ENCODE data around the gene XPNPEP2. TPM values are rescaled to one million over a fixed set of nuclear protein-coding genes. Genes with fewer than 3 reads are reported as not detected.

XPNPEP2 gene
- total RNA-seq, 1 experiment from 2014 or later: not detected

GRCh38 chrX:129743821-129744220, 5.0 kb downstream of the XPNPEP2 start:
- Histone ChIP-seq H3K9me2 (ENCODE audit: insufficient read depth) (no peaks in the 10 kb centered on the region), H3K4me3 (no peak overlapping the region), H3K36me3 (ENCODE audit: low read depth) (no peaks in the 10 kb centered on the region), H3K79me2 (ENCODE audit: low read depth) (no peaks in the 10 kb centered on the region), H3K4me1 (replicated peaks; ENCODE audit: insufficient read depth) (peaks cover 9% of the 10 kb centered on the region; the same call in 1 of the 2 replicates), H3K4me2 (no peak overlapping the region), H3F3A (ENCODE audit: insufficient read depth, low read depth) (peaks cover 6% of the 10 kb centered on the region; the same call in 1 of the 2 replicates), H2AFZ (no peak overlapping the region), H3K27me3 (ENCODE audit: insufficient read depth, low read depth) (no peaks in the 10 kb centered on the region), H3K27ac (no peak overlapping the region), H4K20me1 (ENCODE audit: insufficient read depth) (no peaks in the 10 kb centered on the region), H3K9me3 (ENCODE audit: insufficient read depth, low read depth) (no peaks in the 10 kb centered on the region)
- CTCF ChIA-PET: interaction anchor here (0.6 kb wide), 1 partner anchor 66 kb away, joined by 7 read pairs; no protein-coding TSS in a partner anchor
- DNase-seq: no peak
- intact Hi-C loops (cut with micrococcal nuclease; ENCODE audit: unreplicated experiment): no loop called here
- TF ChIP-seq EZH2 (IDR thresholded peaks at IDR 0.05; ENCODE audit: low read depth): no peak
- TF ChIP-seq, protein P1, sequence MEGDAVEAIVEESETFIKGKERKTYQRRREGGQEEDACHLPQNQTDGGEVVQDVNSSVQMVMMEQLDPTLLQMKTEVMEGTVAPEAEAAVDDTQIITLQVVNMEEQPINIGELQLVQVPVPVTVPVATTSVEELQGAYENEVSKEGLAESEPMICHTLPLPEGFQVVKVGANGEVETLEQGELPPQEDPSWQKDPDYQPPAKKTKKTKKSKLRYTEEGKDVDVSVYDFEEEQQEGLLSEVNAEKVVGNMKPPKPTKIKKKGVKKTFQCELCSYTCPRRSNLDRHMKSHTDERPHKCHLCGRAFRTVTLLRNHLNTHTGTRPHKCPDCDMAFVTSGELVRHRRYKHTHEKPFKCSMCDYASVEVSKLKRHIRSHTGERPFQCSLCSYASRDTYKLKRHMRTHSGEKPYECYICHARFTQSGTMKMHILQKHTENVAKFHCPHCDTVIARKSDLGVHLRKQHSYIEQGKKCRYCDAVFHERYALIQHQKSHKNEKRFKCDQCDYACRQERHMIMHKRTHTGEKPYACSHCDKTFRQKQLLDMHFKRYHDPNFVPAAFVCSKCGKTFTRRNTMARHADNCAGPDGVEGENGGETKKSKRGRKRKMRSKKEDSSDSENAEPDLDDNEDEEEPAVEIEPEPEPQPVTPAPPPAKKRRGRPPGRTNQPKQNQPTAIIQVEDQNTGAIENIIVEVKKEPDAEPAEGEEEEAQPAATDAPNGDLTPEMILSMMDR (conservative IDR thresholded peaks at IDR 0.05): no peak
- no TSS peak for BruUV-seq (replicated peaks)
- POLR2A ChIA-PET (ENCODE audit: unreplicated experiment): no interaction called here

DNA sequence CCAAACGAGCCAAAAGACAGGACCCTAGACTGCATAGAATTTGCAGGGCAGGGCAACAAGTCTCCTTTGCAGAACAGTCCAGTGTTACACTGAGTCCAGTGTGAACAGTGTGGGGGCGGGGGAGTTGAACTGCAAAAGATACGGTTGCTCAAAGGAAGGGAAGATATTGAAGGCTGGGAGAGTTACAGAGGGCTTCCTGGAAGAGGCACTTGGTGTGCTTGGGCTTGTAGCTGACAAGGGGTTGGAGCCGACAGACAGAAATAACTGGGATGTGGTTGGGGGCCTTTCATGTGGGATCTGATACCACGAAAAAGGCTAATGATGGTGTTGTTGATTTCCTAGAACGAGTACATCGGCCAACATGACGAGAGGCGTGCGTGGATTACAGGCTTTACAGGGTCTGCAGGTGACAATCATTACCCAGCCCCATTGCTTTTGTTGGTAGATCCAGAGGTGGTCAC, 6.1 kb downstream of the XPNPEP2 start:
- no peaks in the 10 kb centered on the region for H3K27me3 ChIP-seq (ENCODE audit: insufficient read depth, low read depth)
- no peaks in the 10 kb centered on the region for H3K9me2 ChIP-seq (ENCODE audit: insufficient read depth)
- no peak overlapping the region for H3K4me3 ChIP-seq
- ChIA-PET CTCF (no interaction called here), POLR2A (ENCODE audit: unreplicated experiment) (no interaction called here)
- H3K4me1 ChIP-seq (replicated peaks; ENCODE audit: insufficient read depth): peaks cover 1% of the 10 kb centered on the region; the same call in 1 of the 2 replicates
- no peaks in the 10 kb centered on the region for H3K79me2 ChIP-seq (ENCODE audit: low read depth)
- TF ChIP-seq, protein P1 (conservative IDR thresholded peaks at IDR 0.05): no peak
- TF ChIP-seq EZH2 (IDR thresholded peaks at IDR 0.05; ENCODE audit: low read depth): no peak
- H3K36me3 ChIP-seq (ENCODE audit: low read depth): no peaks in the 10 kb centered on the region
- no peak for DNase-seq
- no peaks in the 10 kb centered on the region for H4K20me1 ChIP-seq (ENCODE audit: insufficient read depth)
- H3K9me3 ChIP-seq (ENCODE audit: insufficient read depth, low read depth): no peaks in the 10 kb centered on the region
- intact Hi-C loops (cut with micrococcal nuclease; ENCODE audit: unreplicated experiment): no loop called here
- H3K4me2 ChIP-seq: no peak overlapping the region
- H3F3A ChIP-seq (ENCODE audit: insufficient read depth, low read depth): peaks cover 9% of the 10 kb centered on the region; the same call in 1 of the 2 replicates
- no TSS peak for BruUV-seq (replicated peaks)
- no peak overlapping the region for H2AFZ ChIP-seq
- H3K27ac ChIP-seq: no peak overlapping the region

DNA sequence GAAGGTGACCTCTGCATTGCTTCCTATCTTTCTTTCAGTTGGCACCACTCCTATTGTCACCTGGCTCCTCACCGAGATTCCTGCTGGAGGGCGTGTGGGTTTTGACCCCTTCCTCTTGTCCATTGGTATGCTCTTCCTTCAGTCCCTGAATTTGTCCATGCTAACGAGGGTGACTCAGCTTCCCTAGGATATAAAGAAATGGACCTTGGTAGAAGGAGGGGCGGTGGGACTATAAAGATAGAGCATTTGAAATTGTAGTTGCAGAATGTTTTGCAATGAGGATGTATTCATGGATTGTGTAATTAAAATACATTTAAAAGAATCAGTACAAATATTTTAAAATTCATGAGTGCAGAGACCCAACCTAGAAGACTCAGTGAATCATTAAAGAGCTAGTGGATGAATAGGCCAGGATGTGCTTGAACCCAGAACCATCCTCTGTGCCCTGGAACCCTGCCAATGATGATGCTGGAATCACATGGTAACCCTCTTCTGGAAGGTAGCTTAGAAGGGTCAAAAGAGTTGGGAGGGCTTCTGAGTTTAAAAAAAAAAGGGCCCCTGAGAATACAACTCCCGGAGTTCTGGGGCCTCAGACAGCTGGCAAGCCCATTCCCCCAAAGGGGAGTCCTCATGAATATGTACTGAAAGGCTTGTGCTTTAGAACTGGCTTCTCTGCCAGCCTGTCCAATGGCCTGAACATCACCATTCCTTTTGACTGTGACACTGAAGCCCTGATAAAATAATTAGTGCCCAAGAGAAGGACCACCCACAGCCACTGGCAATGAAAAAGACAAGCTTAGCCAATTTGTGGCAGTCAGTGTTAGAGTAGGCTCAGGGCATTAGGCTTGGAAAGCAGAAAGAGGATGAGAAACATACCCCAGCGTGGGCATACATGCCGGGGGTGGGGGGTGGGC, 8.0 kb downstream of the XPNPEP2 start:
- ChIA-PET POLR2A (ENCODE audit: unreplicated experiment) (no interaction called here), CTCF (no interaction called here)
- Histone ChIP-seq H3K27ac (no peak overlapping the region), H4K20me1 (ENCODE audit: insufficient read depth) (no peaks in the 10 kb centered on the region), H2AFZ (no peak overlapping the region), H3K4me2 (no peak overlapping the region), H3K9me3 (ENCODE audit: insufficient read depth, low read depth) (no peaks in the 10 kb centered on the region), H3K79me2 (ENCODE audit: low read depth) (no peaks in the 10 kb centered on the region), H3K27me3 (ENCODE audit: insufficient read depth, low read depth) (no peaks in the 10 kb centered on the region), H3F3A (ENCODE audit: insufficient read depth, low read depth) (peaks cover 6% of the 10 kb centered on the region; the same call in 1 of the 2 replicates), H3K36me3 (ENCODE audit: low read depth) (no peaks in the 10 kb centered on the region), H3K9me2 (ENCODE audit: insufficient read depth) (no peaks in the 10 kb centered on the region), H3K4me3 (no peak overlapping the region), H3K4me1 (replicated peaks; ENCODE audit: insufficient read depth) (no peaks in the 10 kb centered on the region)
- BruUV-seq (replicated peaks): no TSS peak
- DNase-seq: no peak
- intact Hi-C loops (cut with micrococcal nuclease; ENCODE audit: unreplicated experiment): no loop called here
- TF ChIP-seq EZH2 (IDR thresholded peaks at IDR 0.05; ENCODE audit: low read depth): no peak
- TF ChIP-seq, protein P1 (conservative IDR thresholded peaks at IDR 0.05): no peak
